PC-9 (cell line): ENCODE results near the gene TRPM6.

ENCODE experiments used
- EZH2 ChIP-seq: fragments of 200-600 bp; sonication (generic); IDR thresholded peaks from 2 replicates; pipeline ENCODE4 v1.8.0; 2017; ENCODE audit warnings: antibody characterized with exemption, low read depth
- TF ChIP-seq, protein P1 (sequence below): fragments of 200-600 bp; sonication (generic); conservative IDR thresholded peaks from 2 replicates; pipeline ENCODE4 v1.6.1; 2017; ENCODE audit warnings: mixed run types, antibody characterized with exemption, mild to moderate bottlenecking, moderate library complexity

- TF ChIP-seq, protein P1, sequence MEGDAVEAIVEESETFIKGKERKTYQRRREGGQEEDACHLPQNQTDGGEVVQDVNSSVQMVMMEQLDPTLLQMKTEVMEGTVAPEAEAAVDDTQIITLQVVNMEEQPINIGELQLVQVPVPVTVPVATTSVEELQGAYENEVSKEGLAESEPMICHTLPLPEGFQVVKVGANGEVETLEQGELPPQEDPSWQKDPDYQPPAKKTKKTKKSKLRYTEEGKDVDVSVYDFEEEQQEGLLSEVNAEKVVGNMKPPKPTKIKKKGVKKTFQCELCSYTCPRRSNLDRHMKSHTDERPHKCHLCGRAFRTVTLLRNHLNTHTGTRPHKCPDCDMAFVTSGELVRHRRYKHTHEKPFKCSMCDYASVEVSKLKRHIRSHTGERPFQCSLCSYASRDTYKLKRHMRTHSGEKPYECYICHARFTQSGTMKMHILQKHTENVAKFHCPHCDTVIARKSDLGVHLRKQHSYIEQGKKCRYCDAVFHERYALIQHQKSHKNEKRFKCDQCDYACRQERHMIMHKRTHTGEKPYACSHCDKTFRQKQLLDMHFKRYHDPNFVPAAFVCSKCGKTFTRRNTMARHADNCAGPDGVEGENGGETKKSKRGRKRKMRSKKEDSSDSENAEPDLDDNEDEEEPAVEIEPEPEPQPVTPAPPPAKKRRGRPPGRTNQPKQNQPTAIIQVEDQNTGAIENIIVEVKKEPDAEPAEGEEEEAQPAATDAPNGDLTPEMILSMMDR, result no peak
- no peak for TF ChIP-seq EZH2
Measured at GRCh38 chr9:74753650-74754049, 134.1 kb downstream of the TRPM6 start.
